Lower leg skin (tissue), 3 donors: ENCODE measurements around the gene CCDC57.

Experiments used
- CTCF ChIP-seq, 3 donors: fragments of 450-650 bp; IDR thresholded peaks; one replicate each; pipeline ENCODE4 v1.5.1; 2016; ENCODE audit warnings: antibody characterized with exemption in 3 of 3, mild to moderate bottlenecking in 3 of 3, moderate library complexity in 2 of 3
- POLR2A ChIP-seq, 2 donors: fragments of 450-650 bp; IDR thresholded peaks; one replicate each; pipeline ENCODE4 v1.6.1; 2016 to 2017; ENCODE audit warnings: antibody characterized with exemption in 2 of 2, mild to moderate bottlenecking in 1 of 2, moderate library complexity in 1 of 2

- no peak for TF ChIP-seq CTCF (IDR thresholded peaks at IDR 0.05)
- no peak for TF ChIP-seq POLR2A (IDR thresholded peaks at IDR 0.05)
Measured at GRCh38 chr17:82227629-82228277, 15.1 kb upstream of the CCDC57 start.
